ENCODE results near the gene MPZL1. TPM values are rescaled to one million over a fixed set of nuclear protein-coding genes. Genes with fewer than 3 reads are reported as not detected.

Gene MPZL1
- total and polyA plus RNA-seq, 12 donors = 12.8 to 52.5 (median 24.6) TPM

- no peak for ATAC-seq
- peaks cover 0 to 11% (median 0%) of the 10 kb centered on the region in 11 donors for H3K9me3 ChIP-seq
- no peak for TF ChIP-seq CTCF (IDR thresholded peaks at IDR 0.05)
- no peaks in the 10 kb centered on the region for H3K27me3 ChIP-seq
- peaks cover 0 to 88% (median 16%) of the 10 kb centered on the region in 9 donors for H3K36me3 ChIP-seq
- H3K4me1 ChIP-seq = no peaks in the 10 kb centered on the region
- H3K27ac ChIP-seq = no peak overlapping the region
- intact Hi-C loops (cut with DNase I) = no loop called here
- no peak overlapping the region for H3K4me3 ChIP-seq
- WGBS, 2 donors = 94% methylated on average over 3 of the region's 3 CpGs
- no peak for DNase-seq
Observed at GRCh38 chr1:167784876-167785550, 63.2 kb downstream of the MPZL1 start.

GRCh38 chr1:167786502-167786901 lies 64.7 kb downstream of the MPZL1 start:
- no peak for DNase-seq
- no peaks in the 10 kb centered on the region for H3K27me3 ChIP-seq
- WGBS, 2 donors = 88 to 94% methylated on average over 5 of the region's 5 CpGs
- peaks cover 0 to 8% (median 0%) of the 10 kb centered on the region in 9 donors for H3K4me1 ChIP-seq
- H3K36me3 ChIP-seq = peaks cover 0 to 79% (median 10%) of the 10 kb centered on the region in 9 donors
- H3K27ac ChIP-seq = no peak overlapping the region
- peaks cover 0 to 2% (median 0%) of the 10 kb centered on the region in 11 donors for H3K9me3 ChIP-seq
- no peak for ATAC-seq
- H3K4me3 ChIP-seq = no peak overlapping the region
- TF ChIP-seq CTCF (IDR thresholded peaks at IDR 0.05) = no peak
- intact Hi-C loops (cut with DNase I) = no loop called here

GRCh38 chr1:167789501-167789900 lies 67.7 kb downstream of the MPZL1 start:
- Histone ChIP-seq H3K27ac (no peak overlapping the region), H3K4me3 (no peak overlapping the region), H3K4me1 (peaks cover 0 to 17% (median 0%) of the 10 kb centered on the region in 9 donors), H3K27me3 (no peaks in the 10 kb centered on the region), H3K9me3 (no peaks in the 10 kb centered on the region), H3K36me3 (peaks cover 0 to 59% (median 10%) of the 10 kb centered on the region in 9 donors)
- 95% methylated on average over 3 of the region's 3 CpGs for WGBS, 2 donors
- intact Hi-C loops (cut with DNase I) = no loop called here
- DNase-seq = no peak
- no peak for TF ChIP-seq CTCF (IDR thresholded peaks at IDR 0.05)
- ATAC-seq = no peak

- H3K4me1 ChIP-seq = peaks cover 0 to 23% (median 6%) of the 10 kb centered on the region in 9 donors
- WGBS, 2 donors = 81 to 86% methylated on average over 5 of the region's 5 CpGs
- intact Hi-C loops (cut with DNase I) = no loop called here
- H3K36me3 ChIP-seq = peaks cover 0 to 53% (median 10%) of the 10 kb centered on the region in 9 donors
- H3K27ac ChIP-seq = no peak overlapping the region
- no peaks in the 10 kb centered on the region for H3K9me3 ChIP-seq
- no peak for TF ChIP-seq CTCF (IDR thresholded peaks at IDR 0.05)
- no peak overlapping the region for H3K4me3 ChIP-seq
- ATAC-seq (peak in 2 of 8 donors; percentile 22 to 37), DNase-seq (no peak)
- no peaks in the 10 kb centered on the region for H3K27me3 ChIP-seq
Observed at GRCh38 chr1:167790117-167790516, 68.3 kb downstream of the MPZL1 start.
